Spleen (tissue), 7 donors: ENCODE measurements around the gene NR3C2.

Experiments used
- CTCF ChIP-seq, 11 experiments: fragments of 200-600 bp in 7 of 11; fragments of 450-650 bp in 4 of 11; sonication (generic) in 4 of 11; IDR thresholded peaks in 8 of 11; conservative IDR thresholded peaks in 3 of 11; 1 replicate in 7 of 11; 2 replicates in 4 of 11; pipeline versions ENCODE4 v1.4.0 to v1.8.0; 2016 to 2021; ENCODE audit warnings: antibody characterized with exemption in 11 of 11, inconsistent platforms in 4 of 11, mild to moderate bottlenecking in 1 of 11
- POLR2A ChIP-seq, 3 donors: fragments of 450-650 bp; IDR thresholded peaks; one replicate each; pipeline ENCODE4 v1.5.1; 2017; ENCODE audit warnings: antibody characterized with exemption in 3 of 3, mild to moderate bottlenecking in 1 of 3
- donor health status: DM: no; HTN: no; CAD: no; lungs with moderate emphysema.
- donor health status: DM: no; HTN: no; CAD: no.
- donor health status: DM: no; HTN: no; CAD: no.

- TF ChIP-seq POLR2A (IDR thresholded peaks at IDR 0.05): no peak
- TF ChIP-seq CTCF (IDR thresholded peaks at IDR 0.05 in 8 of 11, conservative IDR thresholded peaks at IDR 0.05 in 3 of 11): no peak
Observed at GRCh38 chr4:148052448-148052847, 389.8 kb downstream of the NR3C2 start.
